GM06990 (cell line): ENCODE measurements around the gene JUND.

Experiments used
- DNase-seq: peaks from one replicate; pipeline ENCODE4 v3.0.0-alpha.2; 2011; ENCODE audit not compliant: insufficient read length; ENCODE audit errors: extremely low read depth
- H3K27me3 ChIP-seq: replicated peaks from 2 replicates; pipeline ENCODE4 v1.6.0; 2011; ENCODE audit warnings: low read length; ENCODE audit not compliant: control insufficient read depth, insufficient read depth
- H3K36me3 ChIP-seq: 2 replicates; pipeline ENCODE4 v1.5.1; 2011; ENCODE audit warnings: low read length; ENCODE audit not compliant: control insufficient read depth, insufficient read depth
- H3K4me3 ChIP-seq: replicated peaks from 2 replicates; pipeline ENCODE4 v1.5.1; 2011; ENCODE audit warnings: low read depth, mild to moderate bottlenecking, control low read depth, low read length
- TF ChIP-seq, protein P1 (sequence below): IDR thresholded peaks from 2 replicates; pipeline ENCODE4 v1.5.1; 2011; ENCODE audit warnings: low read length, control low read depth, mild to moderate bottlenecking, inconsistent platforms; ENCODE audit not compliant: insufficient read depth, poor library complexity, severe bottlenecking

JUND gene

GRCh38 chr19:18279516-18280246 lies 1.7 kb downstream of the JUND start:
- DNase-seq, result peak; percentile 93
- H3K4me3 ChIP-seq, result peak overlapping the region; percentile 88
- TF ChIP-seq, protein P1, sequence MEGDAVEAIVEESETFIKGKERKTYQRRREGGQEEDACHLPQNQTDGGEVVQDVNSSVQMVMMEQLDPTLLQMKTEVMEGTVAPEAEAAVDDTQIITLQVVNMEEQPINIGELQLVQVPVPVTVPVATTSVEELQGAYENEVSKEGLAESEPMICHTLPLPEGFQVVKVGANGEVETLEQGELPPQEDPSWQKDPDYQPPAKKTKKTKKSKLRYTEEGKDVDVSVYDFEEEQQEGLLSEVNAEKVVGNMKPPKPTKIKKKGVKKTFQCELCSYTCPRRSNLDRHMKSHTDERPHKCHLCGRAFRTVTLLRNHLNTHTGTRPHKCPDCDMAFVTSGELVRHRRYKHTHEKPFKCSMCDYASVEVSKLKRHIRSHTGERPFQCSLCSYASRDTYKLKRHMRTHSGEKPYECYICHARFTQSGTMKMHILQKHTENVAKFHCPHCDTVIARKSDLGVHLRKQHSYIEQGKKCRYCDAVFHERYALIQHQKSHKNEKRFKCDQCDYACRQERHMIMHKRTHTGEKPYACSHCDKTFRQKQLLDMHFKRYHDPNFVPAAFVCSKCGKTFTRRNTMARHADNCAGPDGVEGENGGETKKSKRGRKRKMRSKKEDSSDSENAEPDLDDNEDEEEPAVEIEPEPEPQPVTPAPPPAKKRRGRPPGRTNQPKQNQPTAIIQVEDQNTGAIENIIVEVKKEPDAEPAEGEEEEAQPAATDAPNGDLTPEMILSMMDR, result peak; percentile 99

DNA sequence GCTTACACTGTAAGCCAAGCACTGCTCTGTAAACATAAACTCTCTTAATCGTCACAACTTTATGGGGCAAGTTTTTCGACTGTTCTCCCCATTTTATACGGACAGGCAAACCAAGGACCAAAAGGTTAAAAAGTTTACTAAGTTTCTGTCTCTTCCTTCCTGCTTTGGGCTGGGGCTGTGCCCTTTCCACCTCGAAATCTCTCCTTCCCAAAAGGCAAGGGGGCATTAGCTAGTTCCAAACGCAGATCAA lies 2.2 kb downstream of the JUND start:
- Histone ChIP-seq H3K36me3 (peaks cover 8% of the 10 kb centered on the region), H3K4me3 (peak overlapping the region; percentile 88), H3K27me3 (no peaks in the 10 kb centered on the region)
- DNase-seq, result no peak
- TF ChIP-seq, protein P1, result no peak

More at GRCh38 chr19:18279516-18280246, 1.7 kb downstream of the JUND start:
- peaks cover 8% of the 10 kb centered on the region for H3K36me3 ChIP-seq
- no peaks in the 10 kb centered on the region for H3K27me3 ChIP-seq

DNA sequence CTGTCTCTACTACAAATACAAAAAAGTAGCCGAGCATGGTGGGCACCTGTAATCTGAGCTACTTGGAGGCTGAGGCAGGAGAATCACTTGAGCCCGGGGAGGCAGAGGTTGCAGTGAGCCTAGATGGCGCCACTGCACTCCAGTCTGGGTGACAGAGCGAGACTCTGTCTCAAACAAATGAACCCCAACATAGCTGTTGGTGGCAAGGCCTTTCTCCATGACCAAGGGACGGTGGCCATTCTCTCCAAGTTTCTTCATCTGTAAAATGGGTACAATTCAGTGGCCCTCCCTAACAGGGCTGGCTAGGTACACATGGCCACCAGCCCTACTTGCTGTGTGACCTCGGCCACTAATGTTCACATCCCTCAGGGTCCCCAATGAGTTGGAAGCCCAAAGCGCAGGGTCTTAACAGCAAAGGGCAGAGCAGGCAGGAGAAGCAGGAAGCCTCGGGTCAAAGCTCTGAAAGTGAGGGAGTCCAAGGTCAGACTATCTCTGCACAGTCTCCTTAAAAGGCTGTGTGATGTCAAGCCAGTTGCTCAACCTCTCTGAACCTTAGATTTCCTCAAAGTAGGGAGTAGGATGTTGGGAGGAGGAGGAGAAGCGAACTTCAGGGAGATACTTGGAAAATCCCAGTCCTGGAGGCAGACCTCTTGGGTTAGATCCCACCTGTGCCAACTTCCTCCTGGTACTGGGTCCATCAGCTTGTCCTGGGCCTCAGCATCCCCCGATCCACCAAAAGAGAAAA lies 2.7 kb downstream of the JUND start:
- TF ChIP-seq, protein P1, result peak; percentile 29
- DNase-seq, result no peak
- H3K27me3 ChIP-seq, result no peaks in the 10 kb centered on the region
- H3K36me3 ChIP-seq, result peaks cover 8% of the 10 kb centered on the region
- peak overlapping the region; percentile 88 for H3K4me3 ChIP-seq

- Histone ChIP-seq H3K36me3 (peaks cover 8% of the 10 kb centered on the region), H3K27me3 (no peaks in the 10 kb centered on the region), H3K4me3 (no peak overlapping the region)
- TF ChIP-seq, protein P1, result no peak
- no peak for DNase-seq
Measured at GRCh38 chr19:18274781-18275356, 6.6 kb downstream of the JUND start.

DNA sequence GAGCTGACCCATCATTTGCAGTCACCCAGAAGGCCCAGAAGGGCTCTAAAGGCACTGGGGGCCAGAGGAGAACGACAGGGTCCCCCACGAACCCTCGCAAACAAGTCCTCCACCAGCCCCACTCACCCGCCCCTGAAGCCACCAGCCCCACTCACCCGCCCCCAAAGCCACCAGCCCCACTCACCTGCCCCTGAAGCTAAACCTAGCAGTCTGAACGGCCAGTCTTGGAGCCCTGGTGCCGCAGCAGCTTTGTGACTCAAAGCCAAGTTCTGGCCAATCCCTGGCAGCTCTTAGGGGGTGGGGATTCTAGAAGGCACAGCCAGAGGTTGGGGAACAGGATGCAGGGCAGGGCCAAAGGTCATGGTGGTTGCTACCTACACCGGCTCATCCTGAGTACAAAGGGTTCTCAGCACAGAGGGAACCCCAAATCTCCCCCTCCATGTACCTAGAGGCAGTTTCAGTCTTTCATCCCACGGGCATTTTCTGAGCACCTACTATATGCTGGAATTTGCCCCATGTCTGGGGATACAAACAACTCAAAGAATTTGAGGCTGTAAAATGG lies 7.1 kb downstream of the JUND start, which contains the start of gene IQCN:
Gene IQCN (minus strand): TSS at position 234 of the 562 bp plus-strand sequence. CDS start 4,974 bp downstream, outside the sequence.
- H3K27me3 ChIP-seq, result no peaks in the 10 kb centered on the region
- TF ChIP-seq, protein P1, result no peak
- H3K36me3 ChIP-seq, result peaks cover 8% of the 10 kb centered on the region
- DNase-seq, result no peak
- no peak within 1 kb of the TSS for H3K4me3 ChIP-seq
